Uterus (tissue), 4 donors: Measurements from ENCODE around the gene DYRK2. TPM values are rescaled to one million over a fixed set of nuclear protein-coding genes. Genes with fewer than 3 reads are reported as not detected.

ENCODE experiments used
- DNase-seq, 2 donors: peaks; one replicate each; pipeline ENCODE4 v3.0.0-alpha.2; 2019 to 2020
- H3K27ac ChIP-seq, 2 donors: fragments of 200-600 bp; sonication (generic); 1 replicate in 1 of 2; 2 replicates in 1 of 2; pipeline ENCODE4 v1.5.1; 2016 to 2018
- H3K27me3 ChIP-seq, 2 donors: fragments of 200-600 bp; sonication (generic); one replicate each; pipeline ENCODE4 v1.5.1; 2018 to 2019; ENCODE audit warnings: control low read depth in 1 of 2
- H3K36me3 ChIP-seq, 2 donors: fragments of 200-600 bp; sonication (generic); one replicate each; pipeline ENCODE4 v1.5.1; 2019; ENCODE audit warnings: control low read depth in 1 of 2
- H3K4me1 ChIP-seq, 2 donors: fragments of 200-600 bp; sonication (generic); one replicate each; pipeline ENCODE4 v1.5.1; 2018 to 2019; ENCODE audit warnings: control low read depth in 1 of 2
- H3K4me3 ChIP-seq, 2 donors: fragments of 200-600 bp; sonication (generic); 1 replicate in 1 of 2; 2 replicates in 1 of 2; pipeline ENCODE4 v1.5.1; 2018 to 2019; ENCODE audit warnings: mild to moderate bottlenecking in 1 of 2
- H3K9me3 ChIP-seq, 2 donors: fragments of 200-600 bp; sonication (generic); one replicate each; pipeline ENCODE4 v1.5.1; 2019; ENCODE audit warnings: control low read depth in 1 of 2
- POLR2A ChIP-seq, 2 donors: fragments of 450-650 bp; IDR thresholded peaks; one replicate each; pipeline ENCODE4 v1.6.1; 2016; ENCODE audit warnings: antibody characterized with exemption in 2 of 2, mild to moderate bottlenecking in 1 of 2, moderate library complexity in 1 of 2
- intact Hi-C: fragments of 100-400 bp; cut with DNase I; formaldehyde crosslinking; loops from one replicate; pipeline ENCODE4 v1.15.1; 2023; ENCODE audit warnings: low total_unique reads
- total RNA-seq, 4 donors: library from RNA; depleted of rRNA in 3 of 4; stranded (reverse); fragments of >200 nt in 3 of 4; gene quantifications; one replicate each; pipeline versions ENCODE4 v1.1.0 to v1.2.4, GENCODE V29; 2014 to 2023
- TF ChIP-seq, protein P1 (sequence below), 4 experiments: fragments of 200-600 bp in 2 of 4; fragments of 450-650 bp in 2 of 4; sonication (generic) in 2 of 4; IDR thresholded peaks; one replicate each; pipeline ENCODE4 v1.5.1; 2016 to 2019; ENCODE audit warnings: antibody characterized with exemption in 4 of 4, mild to moderate bottlenecking in 2 of 4, moderate library complexity in 1 of 4
- donor health status: DM: yes; HTN: yes; CAD: no.

The DYRK2 gene
- total RNA-seq, 4 donors from 2014 or later = 21.5 to 59.7 (median 34.7) TPM

DNA sequence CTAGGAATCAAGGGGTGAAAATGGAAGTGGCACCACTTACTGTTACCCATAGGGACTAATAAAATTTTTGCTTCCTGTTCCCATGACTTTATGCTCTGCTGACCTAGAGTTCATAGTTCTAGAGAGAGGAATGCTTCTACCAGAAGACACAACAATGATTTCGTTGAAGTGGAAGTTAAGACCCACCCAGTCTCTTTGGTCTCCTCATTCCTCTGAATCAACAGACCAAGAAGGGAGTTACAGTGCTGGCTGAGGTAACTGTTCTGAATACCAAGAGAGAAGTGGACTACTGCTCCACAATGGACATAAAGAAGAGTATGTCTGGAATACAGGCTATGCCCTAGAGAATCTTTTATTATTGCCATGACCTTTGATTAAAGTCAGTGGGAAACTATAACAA, 23.5 kb upstream of the DYRK2 start:
- intact Hi-C loops = no loop called here
- TF ChIP-seq, protein P1, sequence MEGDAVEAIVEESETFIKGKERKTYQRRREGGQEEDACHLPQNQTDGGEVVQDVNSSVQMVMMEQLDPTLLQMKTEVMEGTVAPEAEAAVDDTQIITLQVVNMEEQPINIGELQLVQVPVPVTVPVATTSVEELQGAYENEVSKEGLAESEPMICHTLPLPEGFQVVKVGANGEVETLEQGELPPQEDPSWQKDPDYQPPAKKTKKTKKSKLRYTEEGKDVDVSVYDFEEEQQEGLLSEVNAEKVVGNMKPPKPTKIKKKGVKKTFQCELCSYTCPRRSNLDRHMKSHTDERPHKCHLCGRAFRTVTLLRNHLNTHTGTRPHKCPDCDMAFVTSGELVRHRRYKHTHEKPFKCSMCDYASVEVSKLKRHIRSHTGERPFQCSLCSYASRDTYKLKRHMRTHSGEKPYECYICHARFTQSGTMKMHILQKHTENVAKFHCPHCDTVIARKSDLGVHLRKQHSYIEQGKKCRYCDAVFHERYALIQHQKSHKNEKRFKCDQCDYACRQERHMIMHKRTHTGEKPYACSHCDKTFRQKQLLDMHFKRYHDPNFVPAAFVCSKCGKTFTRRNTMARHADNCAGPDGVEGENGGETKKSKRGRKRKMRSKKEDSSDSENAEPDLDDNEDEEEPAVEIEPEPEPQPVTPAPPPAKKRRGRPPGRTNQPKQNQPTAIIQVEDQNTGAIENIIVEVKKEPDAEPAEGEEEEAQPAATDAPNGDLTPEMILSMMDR (IDR thresholded peaks at IDR 0.05) = no peak
- TF ChIP-seq POLR2A (IDR thresholded peaks at IDR 0.05) = no peak
- Histone ChIP-seq H3K36me3 (no peaks in the 10 kb centered on the region), H3K4me1 (no peaks in the 10 kb centered on the region), H3K27me3 (no peaks in the 10 kb centered on the region), H3K27ac (no peak overlapping the region), H3K9me3 (no peaks in the 10 kb centered on the region), H3K4me3 (no peak overlapping the region)
- no peak for DNase-seq

DNA sequence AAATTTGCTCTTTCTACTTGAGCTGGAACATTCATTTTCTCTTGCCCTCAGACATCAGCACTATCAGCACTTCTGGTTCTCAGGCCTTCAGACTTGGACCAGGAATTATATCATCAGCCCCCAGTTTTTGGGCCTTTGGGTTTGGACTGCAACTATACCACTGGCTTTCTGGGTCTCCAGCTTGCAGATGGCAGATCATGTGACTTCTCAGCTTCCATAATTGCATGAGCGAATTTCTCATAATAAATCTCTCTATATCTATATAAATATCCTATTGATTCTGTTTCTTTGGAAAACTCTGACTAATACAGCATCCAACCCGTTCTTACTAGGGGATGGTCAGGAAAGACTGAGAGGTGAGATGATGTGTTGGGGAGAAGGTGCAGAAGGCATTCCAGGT, 22.4 kb upstream of the DYRK2 start:
- Histone ChIP-seq H3K4me1 (no peaks in the 10 kb centered on the region), H3K9me3 (no peaks in the 10 kb centered on the region), H3K36me3 (no peaks in the 10 kb centered on the region), H3K27ac (no peak overlapping the region), H3K4me3 (no peak overlapping the region), H3K27me3 (no peaks in the 10 kb centered on the region)
- intact Hi-C loops = no loop called here
- DNase-seq = no peak
- TF ChIP-seq, protein P1 (IDR thresholded peaks at IDR 0.05) = no peak
- TF ChIP-seq POLR2A (IDR thresholded peaks at IDR 0.05) = no peak

DNA sequence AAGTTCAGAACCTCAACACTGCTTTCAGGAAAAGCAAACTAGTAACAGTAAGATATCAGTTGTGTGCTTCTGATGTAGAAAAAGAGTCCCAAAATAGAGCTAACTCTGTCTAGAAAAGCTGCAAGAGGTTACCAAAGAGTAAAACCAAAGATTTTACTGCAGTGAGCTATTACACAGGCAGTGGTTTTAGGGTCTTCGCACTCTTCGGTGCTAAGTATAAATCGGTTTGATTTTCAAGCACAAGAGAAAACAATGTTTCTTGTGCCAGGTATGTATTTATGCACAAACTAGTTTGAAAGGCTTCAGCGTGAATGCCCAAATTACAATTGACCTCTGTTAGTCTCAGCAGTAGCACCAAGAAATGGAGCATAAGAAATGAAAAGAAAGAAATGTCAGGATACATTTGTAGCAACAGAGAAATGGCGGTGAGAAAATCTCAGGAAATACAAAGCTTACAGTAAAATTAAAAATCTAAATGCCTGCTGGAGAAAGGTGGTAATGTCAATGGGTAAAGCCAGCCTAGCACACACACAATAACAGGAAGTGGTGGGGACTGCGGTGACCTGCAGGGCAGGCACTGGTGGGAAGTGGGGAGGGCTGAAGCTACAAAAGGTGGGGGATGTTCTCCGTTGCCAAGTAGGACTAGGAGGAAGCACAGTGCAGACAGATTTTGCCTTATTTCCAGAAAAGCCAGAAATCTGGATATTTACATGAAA, 18.0 kb upstream of the DYRK2 start:
- Histone ChIP-seq H3K4me3 (no peak overlapping the region), H3K27ac (no peak overlapping the region), H3K36me3 (no peaks in the 10 kb centered on the region), H3K27me3 (no peaks in the 10 kb centered on the region), H3K9me3 (no peaks in the 10 kb centered on the region), H3K4me1 (no peaks in the 10 kb centered on the region)
- intact Hi-C loops = no loop called here
- TF ChIP-seq, protein P1 (IDR thresholded peaks at IDR 0.05) = no peak
- TF ChIP-seq POLR2A (IDR thresholded peaks at IDR 0.05) = no peak
- peak in 1 of 2 donors; percentile 15 for DNase-seq

DNA sequence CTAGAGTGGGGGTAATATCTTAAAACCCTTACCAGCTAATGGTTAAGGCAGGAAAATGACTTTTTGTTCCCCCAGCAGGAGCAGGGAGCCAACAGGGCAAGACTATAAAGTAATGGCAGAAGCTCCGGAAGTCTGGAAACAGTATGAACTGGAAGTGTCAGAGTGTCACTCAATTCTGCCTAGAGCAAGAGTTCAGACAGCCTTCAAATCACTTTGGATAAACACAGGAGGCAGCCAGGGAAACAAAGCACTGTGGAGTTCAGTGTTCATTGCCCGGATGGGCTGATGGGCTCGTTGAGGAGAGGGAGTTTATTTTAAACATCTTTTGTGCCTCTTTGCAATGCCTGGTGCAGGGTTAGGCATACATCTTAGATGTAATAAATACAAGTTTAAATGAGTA, 16.5 kb upstream of the DYRK2 start:
- TF ChIP-seq, protein P1 (IDR thresholded peaks at IDR 0.05) = no peak
- TF ChIP-seq POLR2A (IDR thresholded peaks at IDR 0.05) = no peak
- intact Hi-C loops = no loop called here
- Histone ChIP-seq H3K27ac (no peak overlapping the region), H3K36me3 (no peaks in the 10 kb centered on the region), H3K27me3 (no peaks in the 10 kb centered on the region), H3K4me3 (no peak overlapping the region), H3K9me3 (no peaks in the 10 kb centered on the region), H3K4me1 (no peaks in the 10 kb centered on the region)
- no peak for DNase-seq

DNA sequence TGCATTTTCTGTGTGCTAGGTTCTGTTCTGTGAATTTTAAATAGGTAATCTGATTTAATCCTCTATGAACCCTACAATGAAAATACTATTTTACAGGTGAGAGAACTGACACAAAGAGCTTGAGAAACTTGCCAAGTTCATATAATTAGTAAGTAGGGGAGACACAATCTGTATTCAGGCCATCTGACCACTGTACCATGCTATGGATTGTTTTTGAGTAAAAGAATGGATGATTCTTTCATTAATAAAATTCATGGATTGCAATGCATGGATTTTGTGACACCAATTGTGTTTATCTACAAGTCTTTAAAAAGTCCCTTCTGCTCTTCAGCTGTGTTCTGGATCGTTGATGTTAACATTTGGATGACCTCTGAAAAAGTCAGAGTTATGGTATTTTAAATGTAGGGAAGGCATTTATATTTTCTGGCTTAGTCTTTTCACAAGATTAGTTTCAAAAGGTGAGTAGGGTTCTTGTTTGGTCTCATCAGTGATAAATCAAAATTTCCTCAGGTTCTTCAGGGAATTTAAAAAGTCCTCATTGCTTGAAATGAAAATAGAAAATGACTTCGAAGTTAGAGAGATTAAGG, 15.4 kb upstream of the DYRK2 start:
- intact Hi-C loops = no loop called here
- no peak overlapping the region for H3K27ac ChIP-seq
- H3K4me1 ChIP-seq = no peaks in the 10 kb centered on the region
- no peak for DNase-seq
- no peaks in the 10 kb centered on the region for H3K9me3 ChIP-seq
- no peaks in the 10 kb centered on the region for H3K36me3 ChIP-seq
- H3K4me3 ChIP-seq = no peak overlapping the region
- TF ChIP-seq, protein P1 (IDR thresholded peaks at IDR 0.05) = no peak
- no peak for TF ChIP-seq POLR2A (IDR thresholded peaks at IDR 0.05)
- no peaks in the 10 kb centered on the region for H3K27me3 ChIP-seq
